Calu3 (cell line): ENCODE data around the gene RANBP9. TPM values are rescaled to one million over a fixed set of nuclear protein-coding genes. Genes with fewer than 3 reads are reported as not detected.

ENCODE experiments used
- BruUV-seq: library from RNA; stranded (reverse); fragments of 400-500 nt; replicated peaks from 2 replicates; lab custom pipeline; 2021; lab: Mats Ljungman, UMichigan
- CTCF ChIA-PET: fragments of 300-600 bp; sonication (Branson Sonifier 250); formaldehyde crosslinking; loops from one replicate; lab custom pipeline; 2022; ENCODE audit warnings: antibody characterized with exemption; lab: Charles Lee
- DNase-seq: peaks from one replicate; pipeline ENCODE4 v3.0.0; 2022
- H3K27ac Mint-ChIP-seq: one replicate; pipeline ENCODE4 v1.8.0; 2022; ENCODE audit warnings: mixed read lengths; ENCODE audit not compliant: unreplicated experiment
- H3K27me3 Mint-ChIP-seq: one replicate; pipeline ENCODE4 v1.8.0; 2022; ENCODE audit warnings: mixed read lengths; ENCODE audit not compliant: unreplicated experiment
- H3K36me3 Mint-ChIP-seq: one replicate; pipeline ENCODE4 v1.8.0; 2022; ENCODE audit warnings: mild to moderate bottlenecking, moderate library complexity, mixed read lengths; ENCODE audit not compliant: insufficient read depth, unreplicated experiment
- H3K4me1 Mint-ChIP-seq: one replicate; pipeline ENCODE4 v1.8.0; 2022; ENCODE audit warnings: mild to moderate bottlenecking, low read depth, mixed read lengths; ENCODE audit not compliant: unreplicated experiment
- H3K4me3 Mint-ChIP-seq: one replicate; pipeline ENCODE4 v1.8.0; 2022; ENCODE audit warnings: mild to moderate bottlenecking, low read depth, moderate library complexity, mixed read lengths; ENCODE audit not compliant: unreplicated experiment
- H3K9me3 Mint-ChIP-seq: one replicate; pipeline ENCODE4 v1.8.0; 2022; ENCODE audit warnings: low read depth, mixed read lengths; ENCODE audit not compliant: unreplicated experiment
- intact Hi-C: fragments of 100-400 bp; cut with micrococcal nuclease; formaldehyde crosslinking; loops from one replicate; pipeline ENCODE4 v1.10.0; 2022; ENCODE audit not compliant: unreplicated experiment
- total RNA-seq: library from RNA; stranded (reverse); gene quantifications from 2 replicates; pipeline ENCODE4 v1.2.3, GENCODE V29; 2022
- TF ChIP-seq, protein P1 (sequence below): fragments of 200-600 bp; IDR thresholded peaks from one replicate; pipeline ENCODE4 v1.8.0; 2022; ENCODE audit warnings: antibody characterized with exemption; ENCODE audit not compliant: unreplicated experiment

The RANBP9 gene
- total RNA-seq, 1 experiment from 2014 or later = 20.4 TPM

DNA sequence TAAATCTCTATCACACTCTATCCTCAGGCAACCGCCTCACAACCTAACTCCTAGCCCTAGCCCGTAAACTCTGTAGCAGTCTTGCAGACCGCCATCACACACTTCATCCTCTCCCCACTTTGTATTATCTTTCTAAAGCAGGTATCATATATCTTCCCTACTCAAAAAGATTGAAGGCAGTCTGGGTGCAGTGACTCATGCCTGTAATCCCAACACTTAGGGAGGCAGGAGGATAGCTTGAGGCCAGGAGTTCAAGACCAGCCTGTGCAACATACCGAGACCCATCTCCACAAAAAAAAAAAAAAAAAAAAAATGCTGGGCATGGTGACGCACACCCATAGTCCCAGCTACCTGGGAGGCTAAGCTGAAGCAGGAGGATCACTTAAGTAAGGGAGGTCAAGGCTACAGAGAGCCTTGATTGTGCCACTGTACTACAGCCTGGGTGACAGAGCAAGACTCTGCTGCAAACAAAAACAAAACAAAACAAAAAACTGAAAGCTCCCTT is 22.9 kb downstream of the RANBP9 start:
- intact Hi-C loops = no loop called here
- Mint-ChIP-seq H3K4me1 (no peaks in the 10 kb centered on the region), H3K4me3 (no peak overlapping the region), H3K27me3 (no peaks in the 10 kb centered on the region), H3K9me3 (no peaks in the 10 kb centered on the region), H3K36me3 (no peaks in the 10 kb centered on the region), H3K27ac (no peak overlapping the region)
- CTCF ChIA-PET = interaction anchor here (0.7 kb wide), 1 partner anchor 368 kb away, joined by 4 read pairs; no protein-coding TSS in a partner anchor
- BruUV-seq = no TSS peak
- DNase-seq = no peak
- TF ChIP-seq, protein P1, sequence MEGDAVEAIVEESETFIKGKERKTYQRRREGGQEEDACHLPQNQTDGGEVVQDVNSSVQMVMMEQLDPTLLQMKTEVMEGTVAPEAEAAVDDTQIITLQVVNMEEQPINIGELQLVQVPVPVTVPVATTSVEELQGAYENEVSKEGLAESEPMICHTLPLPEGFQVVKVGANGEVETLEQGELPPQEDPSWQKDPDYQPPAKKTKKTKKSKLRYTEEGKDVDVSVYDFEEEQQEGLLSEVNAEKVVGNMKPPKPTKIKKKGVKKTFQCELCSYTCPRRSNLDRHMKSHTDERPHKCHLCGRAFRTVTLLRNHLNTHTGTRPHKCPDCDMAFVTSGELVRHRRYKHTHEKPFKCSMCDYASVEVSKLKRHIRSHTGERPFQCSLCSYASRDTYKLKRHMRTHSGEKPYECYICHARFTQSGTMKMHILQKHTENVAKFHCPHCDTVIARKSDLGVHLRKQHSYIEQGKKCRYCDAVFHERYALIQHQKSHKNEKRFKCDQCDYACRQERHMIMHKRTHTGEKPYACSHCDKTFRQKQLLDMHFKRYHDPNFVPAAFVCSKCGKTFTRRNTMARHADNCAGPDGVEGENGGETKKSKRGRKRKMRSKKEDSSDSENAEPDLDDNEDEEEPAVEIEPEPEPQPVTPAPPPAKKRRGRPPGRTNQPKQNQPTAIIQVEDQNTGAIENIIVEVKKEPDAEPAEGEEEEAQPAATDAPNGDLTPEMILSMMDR = no peak

DNA sequence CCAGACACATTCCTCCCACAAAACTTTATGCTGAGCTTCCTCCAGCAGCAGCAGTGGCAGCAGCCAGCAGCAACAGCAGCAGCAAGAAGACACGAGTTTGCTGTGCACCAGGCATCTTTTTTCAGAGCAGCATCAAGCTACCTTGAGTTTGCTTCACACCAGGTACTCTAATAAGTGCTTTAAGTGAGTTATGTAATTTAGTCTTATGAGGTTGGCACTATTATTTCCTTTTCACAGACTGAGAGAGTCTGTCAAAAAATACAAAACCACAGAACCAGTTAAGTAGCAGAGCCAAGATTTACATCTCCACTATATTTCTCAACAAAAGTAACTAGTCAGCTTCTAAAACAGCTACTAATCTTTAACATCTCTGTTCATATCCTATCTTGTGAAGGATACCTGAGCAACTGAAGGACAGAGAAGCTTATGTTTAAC is 23.7 kb downstream of the RANBP9 start:
- DNase-seq = no peak
- TF ChIP-seq, protein P1 = no peak
- no peaks in the 10 kb centered on the region for H3K4me1 Mint-ChIP-seq
- H3K27me3 Mint-ChIP-seq = no peaks in the 10 kb centered on the region
- H3K27ac Mint-ChIP-seq = no peak overlapping the region
- no TSS peak for BruUV-seq
- H3K36me3 Mint-ChIP-seq = no peaks in the 10 kb centered on the region
- no peaks in the 10 kb centered on the region for H3K9me3 Mint-ChIP-seq
- intact Hi-C loops = no loop called here
- no peak overlapping the region for H3K4me3 Mint-ChIP-seq
- CTCF ChIA-PET = no interaction called here

DNA sequence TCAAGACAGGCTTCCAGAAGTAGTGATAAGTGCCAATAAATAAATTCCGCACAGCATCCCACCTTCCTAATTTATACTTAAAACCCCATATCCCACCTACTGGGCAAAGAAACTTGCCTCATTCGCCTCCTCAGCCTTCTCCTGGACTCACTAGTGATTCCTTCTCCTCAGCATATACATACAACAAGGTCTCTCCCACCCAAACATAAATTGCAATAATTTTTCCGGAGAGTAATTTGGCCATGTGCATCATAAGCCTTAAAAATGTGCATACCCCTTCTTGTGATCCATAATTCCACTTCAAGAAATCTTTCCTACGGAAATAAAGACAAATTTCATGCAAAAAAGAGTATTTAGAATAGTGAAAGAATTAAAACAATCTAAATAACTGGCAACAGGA is 26.8 kb downstream of the RANBP9 start:
- Mint-ChIP-seq H3K4me1 (no peaks in the 10 kb centered on the region), H3K36me3 (no peaks in the 10 kb centered on the region), H3K9me3 (no peaks in the 10 kb centered on the region), H3K27ac (no peak overlapping the region), H3K4me3 (no peak overlapping the region), H3K27me3 (no peaks in the 10 kb centered on the region)
- CTCF ChIA-PET = no interaction called here
- TF ChIP-seq, protein P1 = no peak
- no peak for DNase-seq
- intact Hi-C loops = no loop called here
- BruUV-seq = no TSS peak

DNA sequence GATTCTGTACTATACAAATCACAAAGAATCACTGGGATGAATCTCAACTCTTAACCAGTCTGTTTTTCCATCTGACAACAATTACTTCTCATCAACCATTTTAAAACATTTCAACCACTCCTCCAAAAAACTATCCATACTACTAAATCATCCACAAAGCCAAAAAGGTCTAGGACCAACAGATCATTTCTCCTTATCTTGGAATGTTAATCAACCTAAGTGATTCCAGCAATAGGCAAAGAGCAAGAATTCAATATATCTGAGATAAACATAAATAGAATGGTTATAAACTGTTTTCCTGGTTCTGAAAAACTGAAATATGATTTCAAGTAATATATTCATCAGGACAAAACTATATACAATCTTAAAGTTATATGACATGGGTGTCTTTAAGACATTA is 28.6 kb downstream of the RANBP9 start:
- H3K27ac Mint-ChIP-seq = no peak overlapping the region
- intact Hi-C loops = no loop called here
- no peak overlapping the region for H3K4me3 Mint-ChIP-seq
- no peaks in the 10 kb centered on the region for H3K36me3 Mint-ChIP-seq
- TF ChIP-seq, protein P1 = no peak
- H3K9me3 Mint-ChIP-seq = no peaks in the 10 kb centered on the region
- DNase-seq = no peak
- BruUV-seq = no TSS peak
- H3K27me3 Mint-ChIP-seq = no peaks in the 10 kb centered on the region
- H3K4me1 Mint-ChIP-seq = no peaks in the 10 kb centered on the region
- CTCF ChIA-PET = no interaction called here
